Measurements from ENCODE around the gene GSDME.

The GSDME gene

GRCh38 chr7:24745355-24745754 is 11.9 kb downstream of the GSDME start:
- no peak for DNase-seq (ENCODE audit: low spot score)

GRCh38 chr7:24743471-24743870 is 13.8 kb downstream of the GSDME start:
- in situ Hi-C loops (cut with MboI; ENCODE audit: low pct_unique_long_range_greater_than_20kb, low sequenced_read_pairs, unreplicated experiment) = no loop called here

More at GRCh38 chr7:24745355-24745754, 11.9 kb downstream of the GSDME start:
- in situ Hi-C loops (cut with MboI; ENCODE audit: low pct_unique_long_range_greater_than_20kb, low sequenced_read_pairs, unreplicated experiment) = no loop called here
- no peak for TF ChIP-seq CTCF (IDR thresholded peaks at IDR 0.05; ENCODE audit: extremely low read depth, insufficient read depth, missing control alignments)

GRCh38 chr7:24742506-24743162 is 14.6 kb downstream of the GSDME start:
- in situ Hi-C loops (cut with MboI; ENCODE audit: low pct_unique_long_range_greater_than_20kb, low sequenced_read_pairs, unreplicated experiment) = no loop called here
- TF ChIP-seq CTCF (IDR thresholded peaks at IDR 0.05; ENCODE audit: extremely low read depth, insufficient read depth, missing control alignments) = no peak
- no peak for DNase-seq (ENCODE audit: low spot score)

More at GRCh38 chr7:24743471-24743870, 13.8 kb downstream of the GSDME start:
- TF ChIP-seq CTCF (IDR thresholded peaks at IDR 0.05; ENCODE audit: extremely low read depth, insufficient read depth, missing control alignments) = no peak
- no peak for DNase-seq (ENCODE audit: low spot score)

- in situ Hi-C loops (cut with MboI; ENCODE audit: low pct_unique_long_range_greater_than_20kb, low sequenced_read_pairs, unreplicated experiment) = no loop called here
- TF ChIP-seq CTCF (IDR thresholded peaks at IDR 0.05; ENCODE audit: extremely low read depth, insufficient read depth, missing control alignments) = no peak
Observed at GRCh38 chr7:24741679-24742505, 15.4 kb downstream of the GSDME start.

GRCh38 chr7:24740871-24741270 is 16.4 kb downstream of the GSDME start:
- TF ChIP-seq CTCF (IDR thresholded peaks at IDR 0.05; ENCODE audit: extremely low read depth, insufficient read depth, missing control alignments) = no peak
- DNase-seq (ENCODE audit: low spot score) = no peak
- in situ Hi-C loops (cut with MboI; ENCODE audit: low pct_unique_long_range_greater_than_20kb, low sequenced_read_pairs, unreplicated experiment) = no loop called here

More at GRCh38 chr7:24741679-24742505, 15.4 kb downstream of the GSDME start:
- DNase-seq (ENCODE audit: low spot score) = no peak

GRCh38 chr7:24739306-24739705 is 18.0 kb downstream of the GSDME start:
- no peak for DNase-seq (ENCODE audit: low spot score)
- no peak for TF ChIP-seq CTCF (IDR thresholded peaks at IDR 0.05; ENCODE audit: extremely low read depth, insufficient read depth, missing control alignments)
- in situ Hi-C loops (cut with MboI; ENCODE audit: low pct_unique_long_range_greater_than_20kb, low sequenced_read_pairs, unreplicated experiment) = no loop called here
